CD4-positive, alpha-beta T cell treated with Interleukin-4 for 4 hours (primary cell): ENCODE results near the gene CFHR5.
"Not testable (repeated sequence)": the region's sequence is repeated elsewhere in the genome, so short reads cannot be mapped to it uniquely, and the experiment has no call there.

Source experiments
- DNase-seq: peaks from one replicate; pipeline ENCODE4 v3.0.0-alpha.2; 2020

The CFHR5 gene

DNA sequence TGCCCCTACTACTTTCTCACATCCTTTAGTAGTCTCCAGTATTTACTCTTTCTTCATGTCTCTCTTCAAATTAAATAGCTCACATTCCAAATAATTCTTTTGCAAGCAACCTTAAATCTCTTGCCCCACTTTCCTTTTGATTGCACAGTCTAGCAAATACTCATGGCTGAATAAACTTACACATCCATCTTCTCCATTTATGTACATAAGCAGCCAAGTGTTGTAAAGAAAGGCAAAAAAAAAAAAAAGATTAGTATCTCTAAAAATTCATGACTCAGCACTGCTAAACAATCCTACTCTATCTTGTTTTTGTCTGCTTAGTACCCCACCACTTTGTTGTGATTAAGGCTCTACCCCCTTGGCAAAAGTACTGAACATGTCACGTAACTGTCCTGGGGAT lies 47.1 kb downstream of the CFHR5 start:
- DNase-seq: no peak

DNA sequence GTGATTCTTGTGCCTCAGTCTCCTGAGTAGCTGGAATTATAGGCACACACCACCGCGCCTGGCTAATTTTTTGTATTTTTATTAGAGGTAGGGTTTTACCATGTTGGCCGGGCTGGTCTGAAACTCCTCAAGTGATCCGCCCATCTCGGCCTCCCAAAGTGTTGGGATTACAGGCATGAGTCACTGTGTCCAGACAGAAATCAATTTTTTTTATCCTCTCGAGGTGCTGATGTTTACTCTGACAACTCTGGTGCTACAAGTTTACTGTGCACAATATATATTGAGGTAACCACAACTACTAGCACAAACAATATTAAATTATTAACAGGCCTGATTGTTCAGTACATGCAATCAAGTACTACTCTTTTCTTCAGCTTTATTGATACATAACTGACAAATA lies 50.0 kb downstream of the CFHR5 start:
- no peak for DNase-seq

DNA sequence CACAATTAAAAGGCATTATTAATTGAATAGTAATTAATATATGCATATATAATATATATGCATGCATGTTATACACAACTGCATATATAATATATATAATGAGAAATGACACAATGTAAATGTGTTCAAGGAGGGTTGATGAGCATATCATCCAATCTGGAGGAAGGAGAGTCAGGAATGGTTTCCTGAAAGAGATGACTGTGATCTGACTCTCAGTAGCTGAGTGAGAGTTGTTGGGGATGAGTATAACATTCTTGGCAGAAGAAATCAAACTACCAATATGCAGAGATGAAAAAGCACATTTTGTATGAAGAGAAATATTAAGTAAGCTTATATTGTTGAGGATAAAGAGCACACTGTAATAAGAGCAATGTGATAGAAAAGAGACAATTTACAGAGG lies 52.4 kb downstream of the CFHR5 start:
- no peak for DNase-seq

DNA sequence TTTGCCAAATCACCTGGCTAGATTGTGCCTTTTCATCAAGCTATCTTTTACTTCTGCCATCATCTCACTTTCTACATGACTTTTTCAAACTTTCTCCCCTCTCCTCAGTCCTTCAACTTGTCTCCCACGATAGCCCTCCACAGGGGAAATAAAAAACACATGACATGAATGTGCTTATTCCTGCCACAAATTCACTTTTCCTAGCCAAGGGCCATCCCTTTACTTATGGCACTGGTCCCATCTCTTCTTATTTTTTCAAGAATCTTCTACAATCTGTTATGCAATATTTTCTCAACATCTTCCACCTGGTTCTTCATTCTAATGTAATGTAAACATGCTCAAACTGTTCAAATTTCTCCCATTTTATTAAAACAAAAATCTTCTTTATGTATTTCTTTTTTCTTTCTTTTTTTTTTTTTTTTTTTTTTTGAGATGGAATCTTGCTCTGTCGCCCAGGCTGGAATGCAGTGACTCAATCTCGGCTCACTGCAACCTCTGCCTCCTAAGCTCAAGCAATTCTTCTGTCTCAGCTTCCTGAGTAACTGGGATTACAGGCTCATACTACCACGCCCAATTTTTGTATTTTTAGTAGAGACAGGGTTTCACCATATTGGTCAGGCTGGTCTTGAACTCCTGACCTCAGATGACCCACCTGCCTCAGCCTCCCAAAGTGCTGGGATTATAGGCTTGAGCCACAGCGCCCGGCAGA lies 57.4 kb downstream of the CFHR5 start:
- DNase-seq: not testable (repeated sequence)

DNA sequence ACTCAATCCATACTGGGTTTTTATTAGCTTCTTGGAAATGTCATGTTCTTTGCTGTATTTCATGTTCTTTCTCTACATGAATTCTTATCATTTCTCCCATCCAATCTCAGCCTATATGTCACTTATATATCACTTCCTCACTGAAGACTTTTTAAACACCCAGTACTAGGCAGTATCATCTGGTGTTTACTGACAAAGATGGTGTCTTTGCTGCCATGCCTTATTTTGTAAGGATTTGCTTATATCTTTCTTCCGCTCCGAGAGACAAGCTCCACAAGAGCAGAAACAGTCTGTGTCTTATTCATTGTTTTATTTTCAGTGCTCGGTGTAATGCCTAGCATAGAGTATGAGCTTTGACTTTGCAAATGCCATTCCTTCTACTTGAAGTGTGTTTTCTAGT lies 59.5 kb downstream of the CFHR5 start:
- no peak for DNase-seq

DNA sequence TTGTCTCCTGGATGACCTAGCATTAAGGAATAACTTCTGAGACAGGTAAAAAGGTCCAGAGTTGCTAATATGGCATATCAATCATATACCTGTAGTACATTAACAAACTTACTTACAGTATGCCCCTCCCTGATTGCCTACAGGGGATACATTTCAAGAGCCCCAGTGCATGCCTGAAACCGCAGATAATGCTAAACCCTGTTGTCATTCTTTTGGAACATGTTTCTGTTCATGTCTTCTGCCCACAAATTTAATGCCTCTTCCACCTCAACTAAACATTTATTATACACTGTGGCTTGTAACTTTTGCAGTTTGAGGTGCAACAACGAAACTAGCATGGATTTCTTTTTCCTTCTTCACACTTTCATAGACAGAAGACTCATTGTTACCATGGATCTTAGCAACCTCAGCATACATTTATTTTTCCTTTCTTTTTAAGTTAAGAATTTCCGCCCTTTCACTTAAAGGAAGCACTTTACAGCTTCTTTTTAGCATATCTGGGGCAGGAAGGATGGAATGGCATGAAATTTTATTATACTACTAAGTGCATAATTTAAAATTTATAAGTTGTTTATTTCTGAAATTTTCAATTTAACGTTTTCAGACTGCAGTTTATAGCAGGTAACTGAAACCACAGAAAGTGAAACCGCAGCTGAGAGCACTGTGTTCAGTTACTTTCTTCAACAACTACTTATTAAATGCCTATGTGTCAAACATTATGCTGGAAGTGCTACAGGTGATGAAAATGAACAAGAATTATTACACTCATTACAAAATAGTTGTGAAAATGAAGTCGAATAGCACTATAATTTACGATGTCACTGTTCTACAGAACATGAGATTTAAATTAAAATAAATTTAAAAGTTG lies 64.4 kb downstream of the CFHR5 start:
- DNase-seq: no peak

DNA sequence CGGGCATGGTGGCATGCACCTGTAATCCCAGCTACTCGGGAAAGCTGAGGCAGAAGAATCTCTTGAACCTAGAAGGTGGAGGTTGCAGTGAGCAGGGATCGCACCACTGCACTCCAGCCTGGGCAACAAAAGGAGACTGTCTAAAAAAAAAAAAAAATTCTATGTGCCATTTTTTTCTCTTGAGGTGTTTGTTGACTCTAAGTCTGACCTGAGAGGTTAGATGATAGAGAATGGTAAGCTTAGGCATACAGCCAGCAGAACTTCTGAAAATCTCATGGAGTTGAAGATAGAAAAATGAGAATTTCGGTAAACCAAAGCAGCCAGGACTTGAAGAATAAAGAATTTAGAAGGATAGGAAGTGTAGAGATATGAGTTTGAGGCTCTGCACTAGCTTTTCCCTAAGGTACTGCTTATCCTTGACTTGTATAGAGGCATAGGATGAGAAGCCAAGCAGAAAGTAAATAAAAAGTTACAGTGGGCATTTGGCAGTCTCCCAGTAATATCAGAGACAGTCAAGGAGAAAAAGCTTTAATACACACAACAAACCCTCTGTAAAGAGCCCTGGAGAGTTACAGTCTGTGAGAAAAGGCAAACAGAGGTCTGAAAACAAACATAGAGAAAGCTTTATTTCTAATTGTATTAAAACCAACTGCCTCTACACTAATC lies 65.5 kb downstream of the CFHR5 start:
- no peak for DNase-seq

DNA sequence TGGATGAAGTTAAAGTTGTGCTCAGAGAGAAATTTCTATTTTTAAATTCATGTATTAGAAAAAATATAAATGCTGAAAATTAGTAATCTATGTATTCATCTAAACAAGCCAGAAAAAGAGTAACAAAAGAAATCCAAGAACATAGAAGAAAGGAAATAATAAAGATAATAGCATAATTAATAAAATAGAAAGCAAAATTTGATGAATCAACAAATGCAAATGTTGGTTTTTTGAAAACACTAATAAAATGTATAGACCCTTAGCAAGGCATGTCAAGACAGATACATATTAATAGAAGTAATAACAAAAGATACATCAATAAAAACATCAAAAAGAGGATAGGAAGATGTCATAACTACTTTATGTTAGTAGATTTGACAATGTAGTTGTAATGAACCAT lies 71.7 kb downstream of the CFHR5 start:
- no peak for DNase-seq
